GM19238 (cell line): ENCODE measurements around the gene NCEH1.
"Not testable (repeated sequence)": the region's sequence is repeated elsewhere in the genome, so short reads cannot be mapped to it uniquely, and the experiment has no call there.

Experiments used
- DNase-seq: peaks from one replicate; pipeline ENCODE4 v3.0.0; 2011; ENCODE audit warnings: low spot score; ENCODE audit not compliant: insufficient read length

NCEH1 gene, protein sequence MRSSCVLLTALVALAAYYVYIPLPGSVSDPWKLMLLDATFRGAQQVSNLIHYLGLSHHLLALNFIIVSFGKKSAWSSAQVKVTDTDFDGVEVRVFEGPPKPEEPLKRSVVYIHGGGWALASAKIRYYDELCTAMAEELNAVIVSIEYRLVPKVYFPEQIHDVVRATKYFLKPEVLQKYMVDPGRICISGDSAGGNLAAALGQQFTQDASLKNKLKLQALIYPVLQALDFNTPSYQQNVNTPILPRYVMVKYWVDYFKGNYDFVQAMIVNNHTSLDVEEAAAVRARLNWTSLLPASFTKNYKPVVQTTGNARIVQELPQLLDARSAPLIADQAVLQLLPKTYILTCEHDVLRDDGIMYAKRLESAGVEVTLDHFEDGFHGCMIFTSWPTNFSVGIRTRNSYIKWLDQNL

GRCh38 chr3:172710664-172711453 is at the start of gene NCEH1:
TSS of gene NCEH1 (minus strand) at chr3:172711067. CDS start at chr3:172710984, 83 bp downstream.
- DNase-seq: peak; percentile 79

- DNase-seq: not testable (repeated sequence)
These were observed 49.5 kb upstream of the NCEH1 start for GRCh38 chr3:172760416-172760815.

DNA sequence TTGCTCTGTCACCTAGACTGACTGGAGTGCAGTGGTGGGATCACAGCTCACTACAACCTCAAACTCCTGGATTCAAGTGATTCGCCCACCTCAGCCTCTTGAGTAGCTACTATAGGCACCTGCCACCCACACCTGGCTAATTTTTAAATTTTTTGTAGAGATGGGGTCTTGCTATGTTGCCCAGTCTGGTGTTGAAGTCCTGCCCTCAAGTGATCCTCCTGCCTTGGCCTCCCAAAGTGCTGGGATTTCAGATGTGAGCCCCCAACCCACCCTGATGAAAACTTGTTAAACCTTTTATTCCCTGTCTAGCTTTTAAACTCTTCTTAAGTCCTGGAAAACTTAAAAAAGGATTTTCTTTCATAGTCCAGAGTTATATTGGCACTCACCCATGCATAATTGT is 42.3 kb upstream of the NCEH1 start:
- DNase-seq: no peak

DNA sequence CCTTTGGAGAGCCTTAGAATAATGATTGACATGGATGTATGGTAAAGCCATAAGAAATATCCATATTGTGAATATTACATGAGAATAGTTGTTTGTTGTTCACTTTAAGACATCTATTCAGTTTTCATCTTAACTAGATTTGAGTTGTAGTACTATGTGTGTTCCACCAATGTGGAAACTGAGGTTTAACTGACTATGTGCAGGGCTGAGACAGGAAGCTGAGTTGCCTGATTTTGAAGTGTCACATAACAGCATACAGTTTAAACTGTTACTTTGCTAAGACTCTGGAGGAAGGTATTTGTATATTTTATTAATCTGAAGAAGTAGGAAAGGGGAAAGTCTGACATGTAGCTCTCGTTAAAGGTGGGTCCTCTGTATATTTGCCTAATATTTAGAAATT is 41.8 kb upstream of the NCEH1 start:
- no peak for DNase-seq

- no peak for DNase-seq
These were observed 40.4 kb upstream of the NCEH1 start for GRCh38 chr3:172751175-172751704.

DNA sequence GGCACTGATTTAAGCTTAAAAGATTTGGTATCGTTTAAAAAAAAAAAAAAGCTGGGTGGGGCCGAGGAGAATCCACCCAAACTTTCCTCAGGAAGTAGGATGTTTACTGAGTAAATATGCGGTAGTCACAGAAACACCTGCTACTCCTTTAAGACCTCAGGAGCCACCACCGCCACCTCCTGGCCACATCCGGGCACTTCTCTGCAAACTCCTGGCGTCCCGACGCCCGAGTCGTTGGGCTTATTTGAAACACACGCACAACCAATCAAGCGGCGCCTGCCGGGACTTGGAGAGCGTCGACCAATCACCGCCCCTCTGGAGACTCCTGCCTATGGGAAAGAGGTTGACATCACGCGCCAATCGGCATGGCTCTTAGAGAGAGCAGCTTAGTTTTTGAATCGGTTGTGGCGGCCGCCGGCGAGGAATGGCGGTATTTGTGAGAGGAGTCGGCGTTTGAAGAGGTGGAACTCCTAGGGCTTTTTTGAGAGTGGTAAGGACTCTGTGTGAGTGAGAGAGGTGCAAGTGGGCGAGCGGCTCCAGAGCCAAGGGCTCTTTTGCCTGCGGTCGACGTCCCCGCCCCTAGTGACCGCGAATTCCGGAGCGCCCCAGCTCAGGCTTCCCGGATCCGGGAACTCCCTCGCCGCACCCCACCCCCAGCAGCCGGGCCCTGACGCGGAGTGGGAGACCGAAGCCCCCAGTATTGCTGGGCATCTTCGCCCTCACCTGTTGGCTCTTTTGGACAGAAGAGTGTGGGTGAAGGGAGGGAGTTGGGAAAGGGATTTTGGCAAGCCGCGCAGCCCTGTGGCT is 39.7 kb upstream of the NCEH1 start, which contains the start of gene ECT2:
ECT2 (plus strand) TSS at position 359 of the 807 bp plus-strand sequence. CDS start 3,805 bp downstream, outside the sequence.
- DNase-seq: peak; percentile 88

DNA sequence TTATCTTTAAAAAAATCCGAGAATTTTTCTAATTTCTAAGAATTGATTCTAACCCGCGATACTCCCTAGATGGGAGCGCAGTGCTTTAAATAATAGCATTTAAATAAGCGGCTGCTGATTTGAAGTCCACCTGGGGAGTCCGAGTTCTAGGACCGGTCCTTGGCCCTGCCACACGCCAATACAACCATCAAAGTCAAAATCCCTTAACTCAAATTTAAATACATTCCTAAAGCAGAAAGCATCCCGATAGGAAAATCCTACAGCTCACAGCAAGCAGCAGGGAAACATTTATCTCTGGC is 39.2 kb upstream of the NCEH1 start:
- DNase-seq: no peak

DNA sequence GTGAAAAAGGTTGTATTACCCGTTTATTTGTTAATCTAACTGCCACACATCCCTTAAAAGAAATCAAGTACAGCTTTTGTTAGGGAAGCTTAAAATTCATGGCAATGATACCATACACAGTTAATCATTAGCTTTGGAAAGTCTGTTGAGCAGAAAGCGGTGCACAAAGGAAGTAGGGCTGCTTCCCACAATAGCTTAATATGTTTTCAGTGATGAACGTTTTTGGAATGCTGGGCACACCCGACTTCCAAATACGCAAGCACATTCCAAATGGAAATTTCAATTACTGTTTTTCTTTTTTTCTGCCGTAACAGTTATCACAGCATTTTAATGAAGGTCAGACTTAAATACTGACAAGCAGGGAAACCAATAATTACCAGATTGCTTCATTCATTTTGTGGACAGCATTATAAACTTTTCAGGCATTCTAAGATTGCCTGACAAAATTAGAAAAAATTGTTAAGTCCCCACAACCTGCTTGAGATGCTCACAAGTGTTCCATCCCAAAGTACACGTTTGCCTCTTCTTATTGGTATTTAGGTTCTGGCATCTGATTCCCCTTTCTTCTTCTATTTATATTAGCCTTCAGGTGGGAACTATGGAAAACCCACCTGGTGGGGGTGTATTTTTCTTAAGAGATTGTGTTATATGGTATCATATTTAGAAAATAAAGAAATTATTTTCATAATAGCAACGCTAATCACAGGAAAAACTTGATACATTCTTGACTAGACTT is 38.5 kb upstream of the NCEH1 start:
- no peak for DNase-seq

DNA sequence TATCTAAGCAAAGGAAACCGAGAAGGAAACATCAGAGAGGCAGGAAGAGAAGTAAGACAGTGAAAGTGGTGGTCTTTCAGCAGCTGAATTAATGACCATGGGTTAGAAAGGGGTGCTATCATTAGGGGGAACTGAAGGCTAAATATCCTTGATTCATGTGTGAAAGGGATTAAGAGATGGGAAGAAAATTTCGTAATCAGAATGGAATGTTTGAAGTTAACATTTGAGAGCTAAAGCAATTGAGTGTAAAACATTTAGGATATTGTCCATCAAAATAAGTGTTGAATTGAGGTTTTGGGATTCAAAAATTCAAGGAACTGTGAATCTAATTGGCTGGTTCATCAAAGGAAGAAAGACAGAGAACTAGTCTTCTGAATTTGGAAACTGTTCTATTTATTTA is 35.6 kb upstream of the NCEH1 start:
- no peak for DNase-seq

DNA sequence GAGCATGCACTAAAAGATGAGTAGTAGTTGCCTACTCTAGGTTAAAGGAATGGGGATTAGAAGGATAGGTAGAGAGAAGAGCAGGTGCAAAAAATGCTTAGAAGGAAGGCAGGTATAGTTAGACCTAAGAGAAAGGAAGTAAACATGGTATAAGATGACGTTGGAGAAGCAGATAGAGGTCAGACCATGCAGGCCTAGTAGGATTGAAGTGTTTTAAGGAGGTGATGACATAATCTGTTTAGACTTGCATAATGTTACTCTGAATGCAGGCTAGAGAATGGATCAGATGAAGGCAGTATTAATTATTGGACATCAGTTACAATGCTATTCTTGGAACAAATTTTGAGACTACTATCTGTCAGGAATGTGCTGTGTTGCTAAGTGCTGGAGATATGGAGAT is 28.6 kb upstream of the NCEH1 start:
- no peak for DNase-seq

DNA sequence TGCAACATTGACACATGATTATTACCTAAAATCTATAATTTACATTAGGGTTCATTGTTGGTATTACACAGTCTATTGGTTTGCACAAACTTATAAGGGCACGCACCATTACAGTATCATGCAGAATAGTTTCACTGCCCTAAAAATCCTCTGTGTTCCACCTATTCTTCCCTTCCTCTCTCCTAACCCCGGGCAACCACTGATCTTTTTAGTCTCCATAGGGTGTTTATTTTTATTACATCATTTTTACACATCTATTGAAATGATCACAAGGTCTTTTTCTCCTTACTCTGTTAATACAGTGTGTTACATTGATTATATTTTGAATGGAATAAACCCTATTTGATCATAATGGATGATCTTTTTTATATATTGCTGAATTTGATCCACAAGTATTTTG is 24.1 kb upstream of the NCEH1 start:
- DNase-seq: no peak

DNA sequence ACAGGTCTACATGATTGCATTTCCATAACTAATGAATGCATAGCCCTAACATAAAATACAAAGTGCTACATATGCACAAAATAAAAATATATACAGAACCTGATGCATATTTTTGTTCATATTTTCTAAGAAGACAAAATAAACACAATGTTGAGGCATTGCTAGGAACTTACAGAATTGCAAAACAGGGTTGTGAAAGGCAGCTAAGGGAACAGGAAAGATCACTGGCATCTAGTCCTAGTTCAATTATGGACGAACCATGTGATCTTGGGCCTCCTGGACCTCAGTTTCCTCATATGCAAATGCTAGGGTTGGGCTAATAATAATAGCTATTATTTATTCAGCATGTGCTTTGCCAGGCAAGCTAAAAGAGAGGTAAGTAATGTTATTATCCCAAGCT is 15.5 kb upstream of the NCEH1 start:
- DNase-seq: no peak

DNA sequence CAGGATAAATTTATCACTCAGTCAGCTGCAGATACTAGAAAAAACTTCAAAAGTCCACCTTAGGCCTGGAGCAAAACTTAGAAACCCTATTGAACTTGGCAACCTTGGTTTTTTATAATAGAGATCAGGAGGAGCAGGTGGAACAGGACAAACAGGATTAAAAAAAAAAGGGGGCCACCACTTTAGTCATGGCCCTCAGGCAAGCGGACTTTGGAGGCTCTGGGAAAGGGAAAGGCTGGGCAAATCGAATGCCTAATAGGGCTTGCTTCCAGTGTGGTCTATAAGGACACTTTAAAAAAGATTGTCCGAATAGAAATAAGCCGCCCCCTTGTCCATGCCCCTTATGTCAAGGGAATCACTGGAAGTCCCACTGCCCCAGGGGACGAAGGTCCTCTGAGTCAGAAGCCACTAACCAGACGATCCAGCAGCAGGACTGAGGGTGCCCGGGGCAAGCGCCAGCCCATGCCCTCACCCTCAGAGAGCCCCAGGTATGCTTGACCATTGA is 11.7 kb upstream of the NCEH1 start:
- not testable (repeated sequence) for DNase-seq

DNA sequence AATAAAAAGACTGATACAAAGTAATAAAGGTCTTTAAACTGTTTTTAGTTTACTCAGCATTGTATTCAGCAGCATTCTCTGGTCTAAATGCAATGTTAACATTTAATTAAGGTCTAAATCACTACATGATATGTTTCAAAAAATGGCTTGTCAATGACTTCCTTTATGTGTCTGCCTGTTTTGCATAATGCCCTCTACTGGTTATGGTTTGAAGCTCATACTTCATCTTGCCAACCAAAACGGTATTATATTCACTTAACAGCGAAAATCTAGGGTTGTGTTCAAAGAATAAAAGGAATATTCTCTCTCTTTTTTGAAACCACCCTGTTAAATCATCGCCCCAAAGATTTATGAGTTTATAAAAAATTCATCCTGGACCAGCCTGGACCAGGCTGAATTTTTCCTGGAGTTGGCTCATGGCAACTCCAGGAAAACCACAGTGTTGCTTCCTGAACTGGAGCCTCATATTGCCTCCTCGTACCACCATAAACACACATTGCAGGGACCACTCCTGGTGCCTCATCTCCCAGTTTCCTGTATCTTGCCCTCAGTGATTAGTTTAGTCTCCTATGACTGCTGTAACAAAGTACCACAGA is 6.7 kb upstream of the NCEH1 start:
- DNase-seq: no peak

- DNase-seq: no peak
These were observed 5.6 kb upstream of the NCEH1 start for GRCh38 chr3:172716476-172716875.

DNA sequence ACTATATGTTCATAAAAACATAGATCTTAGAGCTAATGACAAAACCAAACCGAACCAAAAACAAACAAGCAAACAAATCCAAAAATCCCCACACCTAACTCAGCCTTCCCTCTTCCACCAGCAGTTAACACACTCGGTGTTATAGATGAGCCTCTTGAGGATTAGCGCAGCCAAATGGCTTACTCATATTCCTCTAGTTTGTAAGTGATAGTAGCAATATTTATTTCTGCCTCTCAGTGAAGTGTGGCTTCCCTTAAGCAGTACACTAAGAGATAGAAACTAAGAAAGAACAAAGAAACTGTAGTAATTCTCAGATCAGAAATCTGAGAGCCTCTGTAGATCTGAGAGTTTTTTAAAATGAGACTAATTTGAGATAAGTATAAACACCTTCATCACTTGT is 2.4 kb upstream of the NCEH1 start:
- DNase-seq: no peak

- no peak for DNase-seq
These were observed 558 bp upstream of the NCEH1 start for GRCh38 chr3:172711454-172711795.

DNA sequence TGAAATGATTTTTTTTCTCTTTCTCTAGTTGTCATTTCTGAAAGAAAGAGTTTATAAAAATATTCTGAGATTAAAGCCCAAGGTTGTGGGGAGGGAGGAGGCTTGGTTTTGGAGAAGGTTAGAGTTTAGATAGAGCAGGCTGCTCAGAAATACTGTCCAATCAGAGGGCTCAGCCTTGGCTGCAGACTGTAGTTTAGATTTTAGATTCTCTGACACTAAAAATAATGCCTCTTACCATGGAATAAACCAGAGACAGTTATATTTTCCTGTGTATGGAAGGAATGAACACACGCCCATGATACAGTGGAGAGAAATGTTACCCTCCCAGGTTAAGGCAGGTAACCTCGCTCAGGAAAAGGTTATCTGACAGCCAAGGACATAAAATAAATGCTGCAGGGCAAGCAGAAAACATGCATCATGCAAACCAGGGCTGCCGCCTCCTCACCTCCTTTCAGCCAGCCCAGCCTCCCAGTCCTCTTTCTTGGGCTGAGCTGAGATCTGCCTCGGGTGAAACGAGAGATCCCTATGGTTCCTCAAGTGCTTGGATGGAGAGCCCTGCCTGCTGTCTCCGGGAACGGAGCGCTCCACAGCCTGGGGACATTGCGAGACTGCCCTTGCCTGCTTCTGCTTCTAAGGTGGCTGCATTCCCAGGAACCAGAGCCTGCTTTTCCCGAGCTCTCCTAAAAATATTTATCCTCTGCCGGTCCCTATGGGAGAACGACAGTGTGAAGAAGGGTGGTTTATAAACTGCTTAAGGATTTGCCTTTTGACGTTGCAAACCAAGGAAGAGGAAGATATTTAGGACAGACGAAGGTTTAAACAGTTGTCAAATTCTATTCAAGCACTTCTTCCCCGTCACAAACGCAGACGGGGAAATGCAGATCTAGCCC is 848 bp downstream of the NCEH1 start:
- no peak for DNase-seq
